Bone marrow (tissue), 2 donors: ENCODE results near the gene ANKRD10.

Experiments used
- DNase-seq, 2 donors: peaks; one replicate each; lab custom pipeline; 2025; lab: John Stamatoyannopoulos, UW

ANKRD10 gene

DNA sequence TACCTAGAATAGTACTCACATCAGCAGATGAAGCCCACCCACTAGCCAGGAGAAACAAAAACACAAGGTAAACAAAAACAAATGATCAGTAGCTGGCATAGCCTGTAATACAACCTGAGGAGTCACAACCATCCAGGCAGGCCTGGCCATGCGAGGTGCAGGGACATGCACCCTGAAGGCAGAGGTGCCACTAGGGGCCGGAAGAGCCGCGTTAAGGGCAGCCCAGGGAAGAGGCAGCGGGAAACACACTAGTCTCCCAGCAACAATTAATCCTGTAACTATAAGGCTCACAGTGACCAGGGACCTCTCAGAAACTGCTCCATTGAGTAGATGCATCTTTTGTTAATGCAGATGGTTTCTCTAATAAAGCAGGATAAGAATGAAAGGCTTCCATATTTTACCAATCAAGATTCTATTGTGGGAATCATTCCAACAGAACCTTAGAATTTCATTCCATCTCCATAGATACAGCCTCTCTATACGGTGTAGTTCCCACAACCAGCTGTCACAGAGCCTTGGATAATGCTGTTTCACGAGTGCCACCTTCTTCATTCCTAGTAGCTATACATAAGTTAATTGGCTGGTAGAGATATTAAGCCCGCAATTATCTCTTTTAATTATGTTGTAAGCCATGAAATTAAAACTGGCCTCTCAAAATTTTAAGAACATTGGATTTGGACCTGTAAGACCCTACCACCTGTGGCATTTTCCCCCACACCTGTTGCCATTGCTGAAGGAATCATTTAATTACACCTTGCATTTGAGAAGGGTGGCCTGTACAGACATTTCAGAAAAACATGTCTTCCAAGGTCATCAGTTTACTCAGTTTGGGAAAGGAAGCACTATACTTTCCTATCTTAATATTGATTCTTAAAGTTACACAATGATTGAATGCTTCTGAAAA lies 28.7 kb downstream of the ANKRD10 start:
- no peak for DNase-seq

DNA sequence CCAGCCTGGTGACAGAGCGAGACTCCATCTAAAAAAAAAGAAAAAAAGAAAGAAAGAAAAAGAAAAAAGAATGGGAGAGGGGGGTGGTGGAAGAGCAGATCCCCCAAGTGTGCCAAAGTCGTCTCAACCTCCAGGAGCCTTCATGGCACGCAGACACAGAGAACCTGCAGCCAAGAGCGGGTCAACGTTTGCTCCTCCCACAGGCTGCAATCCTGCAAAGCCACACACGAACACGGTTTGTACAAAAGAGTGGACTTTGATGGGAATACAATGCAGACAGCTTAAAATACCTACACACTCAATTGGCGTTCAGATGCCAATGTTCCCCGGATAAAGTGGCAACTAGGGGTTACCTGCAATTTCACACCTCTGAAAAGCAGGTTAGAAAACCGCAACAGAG lies 29.4 kb downstream of the ANKRD10 start:
- DNase-seq, result no peak

DNA sequence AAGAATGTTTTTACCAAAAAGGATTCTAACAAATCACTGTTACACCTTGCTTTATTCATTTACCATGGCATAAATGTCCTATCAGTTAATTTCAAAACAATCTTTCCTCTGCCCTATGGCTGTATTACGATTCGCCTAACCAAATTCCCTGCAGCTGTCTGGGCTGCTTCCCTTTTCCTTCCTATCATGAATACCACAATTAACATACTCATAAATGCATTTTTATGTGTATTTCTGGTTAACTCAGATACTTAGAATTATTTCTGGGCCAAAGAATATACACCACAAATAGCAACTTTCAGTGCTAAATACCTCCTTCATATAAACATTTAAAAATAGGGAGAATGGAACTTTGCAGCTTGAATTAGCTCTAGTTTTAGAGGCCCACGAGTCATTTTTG lies 30.4 kb downstream of the ANKRD10 start:
- DNase-seq, result no peak

DNA sequence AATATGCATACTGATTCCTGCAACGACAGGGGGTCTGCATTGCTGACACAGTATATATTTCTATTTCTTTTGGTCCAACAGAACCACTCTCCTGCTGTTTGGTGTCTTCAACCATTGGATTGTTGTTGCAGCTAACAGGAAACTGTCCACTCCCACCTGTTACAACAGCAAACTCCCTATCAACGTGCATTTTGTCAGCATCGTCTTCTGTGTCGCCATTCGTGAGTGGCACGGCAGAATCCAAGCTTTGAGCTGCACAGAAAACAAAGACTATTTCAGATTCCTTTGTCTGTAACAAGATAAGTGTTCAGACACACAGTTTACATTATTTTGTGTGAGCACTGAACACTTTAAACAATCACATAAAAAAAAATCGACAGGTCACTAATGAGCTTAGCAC lies 31.3 kb downstream of the ANKRD10 start:
- no peak for DNase-seq

DNA sequence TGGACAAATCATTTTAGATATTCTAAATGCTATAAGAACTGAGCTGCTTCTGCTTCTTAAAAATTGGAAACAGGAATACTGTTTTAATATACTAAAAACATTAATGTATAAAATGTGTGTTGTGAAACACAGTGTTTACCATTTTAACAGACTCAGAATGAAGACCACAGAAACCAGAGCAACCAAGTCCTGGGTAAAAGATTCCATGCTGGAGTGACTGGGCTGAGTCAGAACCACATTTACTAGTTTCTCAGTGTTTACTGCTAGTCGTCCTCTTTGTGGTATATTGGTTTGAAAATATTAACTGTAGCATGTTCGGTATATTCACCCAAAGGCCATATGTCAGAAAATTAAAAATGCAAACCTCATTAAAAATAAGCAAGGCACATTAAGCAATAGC lies 31.9 kb downstream of the ANKRD10 start:
- no peak for DNase-seq

DNA sequence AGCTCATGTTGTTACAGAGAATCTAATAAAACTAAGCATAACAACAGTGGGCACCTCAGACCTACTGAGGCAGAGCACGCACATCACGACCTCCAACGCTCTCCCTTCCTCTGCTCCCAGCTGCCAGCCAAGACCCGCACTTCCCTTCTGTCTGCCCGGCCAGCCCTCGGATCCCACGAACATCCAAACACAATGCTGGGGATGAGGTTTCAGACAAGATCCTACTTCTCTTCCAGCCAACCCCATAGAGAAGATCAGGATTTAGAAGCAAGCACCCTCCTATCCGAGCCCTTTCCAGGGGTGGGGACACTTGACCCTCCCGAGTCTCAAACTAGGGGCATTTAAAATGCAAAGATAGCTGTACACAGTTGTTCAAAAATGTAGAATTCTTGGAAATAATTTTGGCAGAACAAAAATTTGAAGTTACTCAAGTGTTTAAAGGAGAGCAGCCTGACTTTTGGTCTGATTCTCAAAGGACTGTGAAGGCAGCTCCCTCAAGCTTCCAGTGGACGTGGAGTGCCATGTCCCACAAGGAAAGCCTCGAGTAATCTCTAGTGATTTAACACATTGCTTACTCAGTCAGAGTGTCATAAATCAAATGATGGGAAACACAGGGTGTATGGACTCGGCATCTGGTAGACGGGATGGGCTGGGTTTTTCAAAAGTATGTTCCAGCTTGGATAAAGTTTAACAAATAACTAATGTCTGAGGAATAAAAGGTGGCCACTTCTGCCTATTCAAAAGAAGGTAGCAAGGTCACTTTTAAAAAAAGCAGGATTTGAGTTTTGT lies 32.8 kb downstream of the ANKRD10 start:
- DNase-seq, result no peak

DNA sequence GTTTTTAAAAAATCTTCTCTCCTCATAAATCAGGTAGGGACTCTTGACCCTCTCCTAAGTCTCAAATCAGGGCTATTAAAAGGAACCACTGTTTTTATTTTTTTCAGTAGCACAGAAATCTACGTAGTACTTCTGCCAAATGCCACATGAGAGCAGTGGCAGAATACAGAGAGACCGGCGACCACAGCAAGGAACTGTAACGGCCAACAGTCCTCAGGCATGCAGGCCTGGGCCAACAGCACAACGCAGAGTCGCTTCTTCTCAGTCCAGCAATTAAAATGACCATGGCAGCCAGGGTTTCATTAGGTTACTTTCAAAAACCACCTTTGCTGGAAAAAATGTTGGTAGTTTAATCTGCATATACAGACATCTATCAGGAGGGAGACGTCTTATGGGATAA lies 34.2 kb downstream of the ANKRD10 start:
- no peak for DNase-seq

DNA sequence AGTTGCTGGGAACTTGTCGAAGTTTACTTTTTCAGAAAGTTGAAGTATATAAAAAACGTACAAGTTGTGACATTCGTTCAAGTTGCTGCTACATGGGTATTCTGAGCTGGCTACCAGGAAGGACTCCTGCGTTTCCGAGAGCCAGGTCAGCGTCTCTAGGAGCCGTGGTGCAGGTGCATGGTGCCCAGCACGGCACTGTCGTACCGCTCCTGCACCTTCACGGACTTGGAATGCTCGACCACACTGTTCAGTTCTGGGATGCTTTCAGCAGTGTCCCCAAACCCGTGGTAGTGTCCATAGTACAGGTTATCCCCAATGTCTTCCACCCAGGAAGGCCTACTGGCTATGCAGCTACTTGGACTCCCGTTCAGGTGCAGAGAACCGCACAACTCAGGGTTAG lies 35.4 kb downstream of the ANKRD10 start:
- no peak for DNase-seq

DNA sequence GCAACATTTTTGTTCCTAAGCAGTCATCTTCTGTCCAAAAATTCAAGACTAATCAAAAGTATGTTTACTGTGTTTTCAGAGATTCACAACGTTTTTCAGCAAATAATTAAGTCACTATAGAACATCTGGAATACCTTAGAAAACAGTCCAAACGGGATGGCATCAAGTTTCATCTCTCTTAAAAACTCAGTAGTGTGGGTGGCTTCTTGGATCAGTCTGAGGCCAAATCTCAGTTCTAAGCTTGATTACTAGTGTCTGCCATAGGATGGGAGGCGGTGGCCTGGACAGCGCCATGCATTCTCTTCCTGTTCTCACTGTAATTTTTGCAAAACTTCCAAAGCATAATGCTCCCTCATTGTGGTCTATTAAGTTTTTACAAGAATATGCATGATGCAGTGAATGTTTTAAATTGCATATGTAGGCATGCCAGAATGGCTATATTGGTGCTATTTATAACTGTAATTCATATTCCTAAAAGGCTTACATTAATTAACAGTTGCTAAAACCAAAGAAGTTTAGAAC lies 37.1 kb downstream of the ANKRD10 start:
- no peak for DNase-seq

DNA sequence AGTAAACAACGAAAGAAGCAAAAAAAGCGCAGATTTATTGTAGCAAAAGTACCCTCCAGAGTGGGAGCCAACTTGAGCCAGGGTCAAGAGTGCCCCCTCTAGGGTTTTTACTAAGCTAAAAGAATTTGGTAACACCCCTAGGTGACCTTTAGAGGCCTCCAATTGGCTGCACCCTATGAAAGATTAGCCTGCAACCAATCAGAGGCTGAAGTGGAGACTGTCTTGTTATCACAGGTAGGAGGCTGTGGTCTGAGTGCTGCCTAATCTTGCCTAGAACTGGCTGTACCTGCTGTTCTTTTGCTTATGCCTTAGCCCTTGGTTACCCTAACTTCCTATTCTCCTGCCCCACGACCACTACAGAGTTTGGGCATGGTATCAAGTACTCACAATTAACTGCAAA lies 38.3 kb downstream of the ANKRD10 start:
- DNase-seq, result no peak

DNA sequence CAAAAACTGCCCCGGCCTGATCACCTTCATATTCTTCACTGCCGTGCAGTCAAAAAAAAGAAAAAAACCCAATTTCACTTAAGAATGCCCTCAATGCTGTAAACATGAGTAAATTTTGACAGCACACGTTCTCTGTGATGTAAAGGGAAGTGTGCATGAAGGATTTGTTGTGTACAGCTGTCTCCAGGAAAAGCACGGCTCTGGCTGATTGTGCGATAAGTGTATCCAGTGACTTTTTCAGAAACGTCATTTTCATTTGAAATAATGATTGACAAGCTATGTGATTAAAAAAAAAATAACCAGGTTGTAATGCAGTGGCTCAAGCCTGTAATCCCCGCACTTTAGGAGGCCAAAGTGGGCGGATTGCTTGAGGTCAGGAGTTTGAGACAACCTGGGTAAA lies 39.6 kb downstream of the ANKRD10 start:
- no peak for DNase-seq

DNA sequence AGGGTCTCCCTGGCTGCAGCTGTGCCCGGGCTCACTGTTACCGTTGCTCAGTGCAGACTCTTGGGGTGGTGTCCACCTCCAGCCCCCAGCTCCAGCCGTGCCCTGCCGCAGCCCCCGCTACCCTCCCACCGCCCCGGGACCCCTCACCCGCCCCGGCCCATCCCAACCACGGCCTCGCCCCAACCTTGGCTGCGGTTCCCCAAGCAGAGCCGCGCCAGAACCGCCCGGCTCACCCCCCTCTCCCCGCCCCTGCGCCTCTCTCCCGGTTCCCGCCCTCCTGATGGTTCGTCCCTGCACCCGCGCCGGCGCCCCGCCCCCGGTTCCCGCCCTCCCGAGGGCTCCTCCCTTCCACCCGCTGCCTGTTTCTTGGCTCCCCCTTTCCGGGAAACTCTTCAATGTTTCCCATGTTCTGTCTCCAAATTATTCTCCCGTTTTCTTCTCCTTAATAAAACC lies 40.3 kb downstream of the ANKRD10 start:
- DNase-seq, result peak in 1 of 2 donors; percentile 11

DNA sequence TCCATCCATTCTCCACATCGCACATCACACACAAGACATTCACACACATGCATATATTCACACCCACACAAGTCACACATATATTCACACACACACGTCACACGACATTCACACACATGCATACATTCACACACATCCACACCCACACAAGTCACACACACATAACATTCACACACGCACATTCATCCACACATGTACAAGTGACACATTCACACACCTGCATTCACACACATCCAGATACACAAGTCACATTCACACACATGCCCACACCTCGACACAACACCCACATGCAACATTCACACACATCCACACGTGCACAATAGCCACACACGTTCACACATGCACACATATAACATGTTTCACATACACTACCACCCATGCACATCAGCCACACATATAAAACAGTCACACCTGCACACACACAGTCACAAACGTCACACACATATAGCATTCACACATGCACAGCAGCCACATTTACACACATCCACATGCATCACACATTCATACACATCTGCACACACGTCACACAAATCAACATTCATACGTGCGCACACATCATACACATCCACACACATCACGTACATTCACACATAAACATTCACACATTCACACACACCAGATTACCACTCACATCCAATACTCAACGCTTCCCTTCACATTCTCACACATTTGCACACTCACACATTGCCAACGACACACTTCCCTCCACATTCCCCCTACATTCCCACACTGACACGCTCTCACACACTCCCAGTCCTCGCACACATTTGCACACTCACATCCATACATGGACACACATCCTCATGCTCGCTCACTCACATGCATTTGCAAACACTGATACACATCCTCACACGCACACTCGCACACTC lies 41.0 kb downstream of the ANKRD10 start:
- no peak for DNase-seq

DNA sequence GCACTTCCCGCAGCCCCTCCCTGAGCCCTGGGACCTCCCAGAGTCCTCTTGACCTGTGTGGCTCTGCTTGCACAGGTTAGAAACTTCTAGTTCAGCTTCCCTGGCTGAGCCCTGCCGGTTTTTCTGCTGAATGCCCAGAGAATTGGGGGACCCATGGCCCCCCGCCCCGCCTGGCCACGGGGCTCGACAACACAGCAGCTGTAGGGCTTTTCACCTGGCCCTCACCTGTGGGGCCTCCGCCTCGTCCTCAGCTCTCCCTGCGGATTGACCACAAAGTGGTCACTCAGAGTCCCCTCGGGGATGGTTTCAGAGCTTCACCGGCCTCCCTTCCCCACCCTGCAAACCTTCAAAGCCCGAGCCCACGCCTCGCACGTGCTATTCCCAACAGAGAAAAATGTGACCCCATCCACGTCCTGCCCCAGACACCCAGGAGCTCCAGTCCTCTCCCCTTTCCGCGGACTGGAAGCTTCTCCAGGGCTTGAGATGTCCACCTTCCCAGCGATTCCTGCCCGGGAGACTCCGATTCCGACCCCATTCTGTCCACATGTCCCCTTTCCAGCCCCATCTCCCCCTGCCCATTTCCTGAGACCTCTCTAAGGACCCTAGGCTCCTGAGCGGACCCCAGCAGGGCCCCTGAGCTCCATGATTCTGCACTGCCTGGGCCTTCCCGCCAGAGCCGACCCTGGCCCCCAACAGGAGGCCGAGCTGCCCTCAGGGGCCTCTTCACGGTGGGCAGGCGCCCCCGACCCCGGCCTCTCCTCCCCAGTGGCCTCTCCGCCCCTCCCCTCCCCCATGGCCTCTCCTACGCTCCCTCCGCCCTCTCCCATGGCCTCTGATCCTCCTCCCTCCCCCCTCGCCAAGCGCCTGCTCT lies 41.9 kb downstream of the ANKRD10 start:
- no peak for DNase-seq

DNA sequence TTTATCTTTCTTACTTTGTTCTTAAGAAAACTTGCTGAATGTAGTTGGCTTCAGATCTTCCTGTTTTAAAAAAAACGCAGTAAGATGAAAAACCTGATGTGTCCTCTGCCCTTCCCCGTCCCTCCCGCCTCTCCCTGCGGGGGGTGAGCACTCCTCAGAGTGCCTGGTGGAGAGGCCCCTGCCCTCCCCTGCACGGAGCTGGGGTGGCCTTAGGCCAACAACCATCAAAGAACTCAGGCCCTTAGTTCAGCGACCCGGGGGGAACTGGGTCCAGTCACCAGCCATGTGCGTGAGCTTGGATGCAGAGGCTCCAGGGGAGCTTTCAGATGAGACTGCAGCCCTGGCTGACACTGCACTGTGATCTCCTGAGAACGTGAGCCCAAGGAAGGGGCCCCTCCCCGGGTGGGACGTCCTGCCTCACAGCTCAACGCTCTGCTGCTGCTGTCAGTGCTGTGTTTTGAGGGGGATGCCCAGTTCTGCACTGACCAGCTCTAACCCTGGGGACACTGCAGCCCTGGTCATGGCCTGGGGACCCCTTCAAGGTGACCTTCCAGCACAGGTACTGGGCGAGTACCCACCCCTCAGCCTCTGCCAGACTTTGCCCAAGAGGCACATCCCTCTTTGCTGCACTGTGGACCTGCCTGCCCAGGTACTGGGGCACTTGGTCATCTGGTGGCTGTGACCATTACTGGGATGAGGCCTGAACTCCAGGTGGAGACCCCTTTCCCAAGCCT lies 42.7 kb downstream of the ANKRD10 start:
- DNase-seq, result peak in 1 of 2 donors; percentile 0

DNA sequence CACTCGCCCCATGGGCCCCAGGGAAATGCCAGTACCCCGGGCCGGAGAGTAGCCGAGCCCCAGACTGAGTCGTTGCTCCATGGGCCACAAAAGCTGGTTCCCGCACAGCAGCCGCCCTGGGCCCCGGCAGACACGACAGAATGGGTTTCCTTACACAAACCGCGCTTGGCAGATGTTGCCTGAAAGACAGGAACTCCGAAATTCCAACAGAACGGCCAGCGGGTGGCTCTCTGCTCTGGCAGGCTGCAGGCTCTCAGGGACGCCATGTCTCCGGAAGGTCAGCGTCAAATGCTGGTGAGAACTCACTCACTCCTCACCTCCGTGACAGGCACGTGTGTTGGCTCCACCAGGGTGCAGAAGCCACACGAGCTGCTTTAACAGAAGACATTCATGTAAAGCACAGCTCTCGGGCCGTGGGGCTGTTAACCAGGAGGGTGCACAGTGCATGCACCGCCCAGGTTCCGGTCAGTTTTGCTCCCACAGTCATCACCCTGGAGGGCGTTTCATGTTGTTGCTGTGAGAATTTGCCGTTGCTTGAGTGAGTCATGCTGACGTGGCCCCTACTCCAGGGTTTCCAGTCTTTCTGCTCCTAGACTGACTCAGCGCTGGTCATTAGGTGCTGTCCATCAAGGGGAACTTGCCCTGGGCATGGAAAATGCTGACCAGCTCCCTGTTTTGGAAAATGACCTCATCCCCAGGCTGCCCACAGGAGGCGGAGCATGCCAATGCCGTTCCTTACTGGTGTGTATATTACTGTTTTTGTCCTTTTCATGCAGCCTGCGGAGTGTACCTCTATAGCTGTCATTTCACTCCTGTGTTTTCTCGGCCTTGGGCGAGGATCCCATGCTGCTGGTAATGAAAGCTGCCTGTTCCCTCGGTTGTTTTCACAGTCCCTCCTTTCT lies 44.8 kb downstream of the ANKRD10 start:
- DNase-seq, result peak in 1 of 2 donors; percentile 26

DNA sequence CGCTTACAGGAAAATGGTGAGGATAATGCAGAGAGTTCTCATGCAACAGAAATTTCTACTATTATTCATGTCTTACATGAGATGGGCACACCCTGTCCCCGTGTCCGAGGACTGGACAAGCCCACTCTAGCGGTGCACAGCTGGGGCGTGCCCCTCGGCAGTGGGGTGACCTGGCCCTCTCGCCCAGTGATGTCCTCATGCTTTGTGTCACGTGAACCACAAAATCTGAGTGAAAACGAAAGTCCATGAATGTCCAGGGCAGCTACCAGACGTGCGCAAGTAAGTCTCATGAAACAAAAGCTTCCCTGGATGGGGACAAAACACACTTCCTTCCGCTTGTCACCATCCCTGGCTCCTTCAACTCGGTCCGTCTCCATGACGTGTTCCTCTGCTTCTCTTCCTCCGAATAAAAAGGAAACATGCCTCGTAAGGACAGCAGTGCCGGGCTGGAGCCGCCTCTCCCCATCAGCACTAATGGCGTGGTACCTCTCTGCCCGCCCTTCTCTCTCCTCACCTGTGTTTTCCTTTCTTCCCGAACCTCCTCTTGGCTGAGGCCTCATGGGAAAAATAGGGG lies 45.6 kb downstream of the ANKRD10 start:
- DNase-seq, result no peak

DNA sequence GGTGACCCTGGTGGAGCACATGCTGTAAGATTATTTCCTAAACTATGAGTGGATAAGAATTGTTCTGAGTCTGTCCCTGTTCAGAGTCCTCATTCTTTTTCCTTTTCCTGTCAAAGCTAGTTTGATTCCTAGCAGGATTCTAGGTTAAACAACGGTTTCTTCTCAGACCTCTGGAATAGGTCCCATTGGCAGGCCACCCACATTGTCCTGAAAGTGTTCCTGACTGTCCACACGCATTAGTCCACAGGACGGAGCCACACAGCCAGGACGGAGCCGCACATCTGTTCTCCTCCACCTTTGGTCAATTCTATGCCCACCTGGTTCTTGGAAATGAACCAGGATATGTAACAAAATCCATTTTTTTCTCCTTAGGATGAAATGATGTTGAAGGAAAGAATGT lies 46.1 kb downstream of the ANKRD10 start:
- no peak for DNase-seq

DNA sequence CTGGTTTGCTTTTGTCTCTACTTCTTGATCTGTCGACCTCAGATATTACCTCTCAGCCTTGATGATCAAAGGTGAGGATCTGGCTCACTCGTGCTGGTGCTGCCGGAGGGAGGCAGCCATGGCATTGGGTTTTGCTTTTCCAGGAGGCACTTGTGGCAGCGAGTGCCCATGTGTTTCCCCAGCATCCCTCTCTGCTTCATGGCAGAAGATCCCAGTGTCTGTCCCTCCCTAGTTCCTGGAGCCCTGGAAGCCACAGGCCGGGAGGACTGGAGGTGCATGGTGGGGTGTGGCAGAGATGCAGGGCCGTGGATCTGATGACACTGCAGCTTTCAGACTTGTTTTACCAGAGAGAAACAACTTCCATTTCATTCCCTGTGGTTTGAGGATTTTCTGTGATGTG lies 47.5 kb downstream of the ANKRD10 start:
- no peak for DNase-seq
